ENCODE results near the gene C1RL.
A peak's percentile ranks its signal among the peaks of the same experiment; 100 is the strongest.

DNA sequence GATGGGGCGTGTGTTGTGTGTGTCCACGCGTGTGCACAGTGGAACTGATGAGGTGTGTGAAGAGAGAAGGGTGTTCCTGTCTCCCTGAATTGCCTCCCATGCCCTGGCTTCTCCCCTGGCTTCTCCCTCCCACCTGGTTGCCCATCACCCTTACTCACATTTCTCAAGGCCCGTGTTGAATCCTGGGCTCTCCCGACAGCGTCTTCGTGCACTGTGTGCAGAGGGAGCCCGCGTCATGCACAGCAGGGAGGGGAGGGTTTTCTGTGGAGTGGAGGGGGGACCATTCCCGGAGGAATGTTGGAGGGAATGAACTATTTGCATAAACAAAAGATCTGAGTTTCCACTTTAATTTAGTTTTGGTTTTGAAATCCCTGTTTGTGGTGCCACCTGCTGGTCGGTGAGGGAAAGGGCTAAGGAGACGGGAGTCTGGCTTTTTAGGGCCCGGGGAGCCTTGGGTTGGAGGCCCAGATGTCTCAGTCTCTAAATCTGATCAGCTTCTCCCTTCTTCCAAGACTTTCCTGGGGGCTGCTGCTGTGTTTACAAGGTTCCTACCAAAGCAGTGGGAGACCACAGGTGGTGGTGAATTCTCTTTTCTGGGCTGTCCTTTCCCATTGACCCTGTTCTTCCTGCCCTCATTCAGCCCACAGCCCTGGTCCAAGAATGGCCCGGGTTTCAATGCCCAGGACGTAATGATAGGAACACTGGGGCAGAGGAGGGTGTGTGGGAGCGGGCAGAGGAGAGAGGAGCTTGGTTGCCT lies 16.6 kb downstream of the C1RL start, which contains the start of gene C1R:
- TF ChIP-seq POLR2A (IDR thresholded peaks at IDR 0.05) = peak in 1 of 4 donors; percentile 34
- TF ChIP-seq, protein P1, sequence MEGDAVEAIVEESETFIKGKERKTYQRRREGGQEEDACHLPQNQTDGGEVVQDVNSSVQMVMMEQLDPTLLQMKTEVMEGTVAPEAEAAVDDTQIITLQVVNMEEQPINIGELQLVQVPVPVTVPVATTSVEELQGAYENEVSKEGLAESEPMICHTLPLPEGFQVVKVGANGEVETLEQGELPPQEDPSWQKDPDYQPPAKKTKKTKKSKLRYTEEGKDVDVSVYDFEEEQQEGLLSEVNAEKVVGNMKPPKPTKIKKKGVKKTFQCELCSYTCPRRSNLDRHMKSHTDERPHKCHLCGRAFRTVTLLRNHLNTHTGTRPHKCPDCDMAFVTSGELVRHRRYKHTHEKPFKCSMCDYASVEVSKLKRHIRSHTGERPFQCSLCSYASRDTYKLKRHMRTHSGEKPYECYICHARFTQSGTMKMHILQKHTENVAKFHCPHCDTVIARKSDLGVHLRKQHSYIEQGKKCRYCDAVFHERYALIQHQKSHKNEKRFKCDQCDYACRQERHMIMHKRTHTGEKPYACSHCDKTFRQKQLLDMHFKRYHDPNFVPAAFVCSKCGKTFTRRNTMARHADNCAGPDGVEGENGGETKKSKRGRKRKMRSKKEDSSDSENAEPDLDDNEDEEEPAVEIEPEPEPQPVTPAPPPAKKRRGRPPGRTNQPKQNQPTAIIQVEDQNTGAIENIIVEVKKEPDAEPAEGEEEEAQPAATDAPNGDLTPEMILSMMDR (IDR thresholded peaks at IDR 0.05) = peak in 5 of 7 experiments; percentile 79 to 91 (median 86)

Measured in stomach (tissue), 4 donors.